Measurements from ENCODE around the gene NEU2. TPM values are rescaled to one million over a fixed set of nuclear protein-coding genes. Genes with fewer than 3 reads are reported as not detected.

Gene NEU2
- total RNA-seq: not detected

DNA sequence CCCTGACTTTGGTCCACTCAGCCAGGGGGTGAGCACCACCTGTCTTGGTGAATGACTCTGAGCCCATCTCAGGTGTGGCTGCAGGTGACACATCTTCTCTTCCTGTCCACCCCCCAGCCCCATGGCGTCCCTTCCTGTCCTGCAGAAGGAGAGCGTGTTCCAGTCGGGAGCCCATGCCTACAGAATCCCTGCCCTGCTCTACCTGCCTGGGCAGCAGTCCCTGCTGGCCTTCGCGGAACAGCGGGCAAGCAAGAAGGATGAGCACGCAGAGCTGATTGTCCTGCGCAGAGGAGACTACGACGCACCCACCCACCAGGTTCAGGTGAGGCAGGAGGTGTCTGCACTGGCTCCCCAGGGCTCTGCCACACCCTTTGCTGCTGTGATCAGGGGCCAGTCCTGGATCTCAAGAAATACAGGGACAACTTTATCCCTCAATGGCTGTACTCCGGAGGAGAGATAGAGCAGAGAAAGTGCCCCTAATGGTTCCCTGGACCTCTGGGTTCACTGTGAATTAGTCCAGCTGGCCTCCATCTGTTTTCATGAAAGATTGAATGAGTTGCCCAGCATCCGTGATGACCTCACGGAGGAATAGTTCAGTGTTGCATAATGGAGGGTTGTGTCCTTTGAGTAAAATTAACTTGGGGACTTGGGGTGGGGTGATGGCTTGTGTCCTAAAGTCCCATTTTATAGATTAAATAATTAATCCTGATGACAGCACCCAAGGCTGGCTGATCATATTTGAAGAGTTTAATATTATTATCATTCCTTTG, at the start of gene NEU2:
Gene NEU2 (plus strand): TSS at position 122 of the 770 bp plus-strand sequence. CDS start 0 bp downstream, at position 122.
- no peak for ATAC-seq
- no peak for TF ChIP-seq POLR2A (IDR thresholded peaks at IDR 0.05)
- TF ChIP-seq, protein P1, sequence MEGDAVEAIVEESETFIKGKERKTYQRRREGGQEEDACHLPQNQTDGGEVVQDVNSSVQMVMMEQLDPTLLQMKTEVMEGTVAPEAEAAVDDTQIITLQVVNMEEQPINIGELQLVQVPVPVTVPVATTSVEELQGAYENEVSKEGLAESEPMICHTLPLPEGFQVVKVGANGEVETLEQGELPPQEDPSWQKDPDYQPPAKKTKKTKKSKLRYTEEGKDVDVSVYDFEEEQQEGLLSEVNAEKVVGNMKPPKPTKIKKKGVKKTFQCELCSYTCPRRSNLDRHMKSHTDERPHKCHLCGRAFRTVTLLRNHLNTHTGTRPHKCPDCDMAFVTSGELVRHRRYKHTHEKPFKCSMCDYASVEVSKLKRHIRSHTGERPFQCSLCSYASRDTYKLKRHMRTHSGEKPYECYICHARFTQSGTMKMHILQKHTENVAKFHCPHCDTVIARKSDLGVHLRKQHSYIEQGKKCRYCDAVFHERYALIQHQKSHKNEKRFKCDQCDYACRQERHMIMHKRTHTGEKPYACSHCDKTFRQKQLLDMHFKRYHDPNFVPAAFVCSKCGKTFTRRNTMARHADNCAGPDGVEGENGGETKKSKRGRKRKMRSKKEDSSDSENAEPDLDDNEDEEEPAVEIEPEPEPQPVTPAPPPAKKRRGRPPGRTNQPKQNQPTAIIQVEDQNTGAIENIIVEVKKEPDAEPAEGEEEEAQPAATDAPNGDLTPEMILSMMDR (IDR thresholded peaks at IDR 0.05 in 4 of 5, conservative IDR thresholded peaks at IDR 0.05 in 1 of 5): no peak
- in situ Hi-C loops (cut with MboI; ENCODE audit: low sequenced_read_pairs in 4 of 4) (loop anchor here in 1 of 4 donors (25.0 kb wide), 1 partner anchor 420 kb away; no protein-coding TSS in a partner anchor), intact Hi-C loops (cut with DNase I; ENCODE audit: low total_unique reads) (no loop called here)
- DNase-seq: no peak
- H3K4me1 ChIP-seq: no peaks in the 10 kb centered on the region
- H3K9me3 ChIP-seq: no peaks in the 10 kb centered on the region
- H3K4me3 ChIP-seq: no peak within 1 kb of the TSS
- H3K36me3 ChIP-seq: no peaks in the 10 kb centered on the region
- H3K27ac ChIP-seq: no peak within 1 kb of the TSS
- H3K27me3 ChIP-seq: no peaks in the 10 kb centered on the region

DNA sequence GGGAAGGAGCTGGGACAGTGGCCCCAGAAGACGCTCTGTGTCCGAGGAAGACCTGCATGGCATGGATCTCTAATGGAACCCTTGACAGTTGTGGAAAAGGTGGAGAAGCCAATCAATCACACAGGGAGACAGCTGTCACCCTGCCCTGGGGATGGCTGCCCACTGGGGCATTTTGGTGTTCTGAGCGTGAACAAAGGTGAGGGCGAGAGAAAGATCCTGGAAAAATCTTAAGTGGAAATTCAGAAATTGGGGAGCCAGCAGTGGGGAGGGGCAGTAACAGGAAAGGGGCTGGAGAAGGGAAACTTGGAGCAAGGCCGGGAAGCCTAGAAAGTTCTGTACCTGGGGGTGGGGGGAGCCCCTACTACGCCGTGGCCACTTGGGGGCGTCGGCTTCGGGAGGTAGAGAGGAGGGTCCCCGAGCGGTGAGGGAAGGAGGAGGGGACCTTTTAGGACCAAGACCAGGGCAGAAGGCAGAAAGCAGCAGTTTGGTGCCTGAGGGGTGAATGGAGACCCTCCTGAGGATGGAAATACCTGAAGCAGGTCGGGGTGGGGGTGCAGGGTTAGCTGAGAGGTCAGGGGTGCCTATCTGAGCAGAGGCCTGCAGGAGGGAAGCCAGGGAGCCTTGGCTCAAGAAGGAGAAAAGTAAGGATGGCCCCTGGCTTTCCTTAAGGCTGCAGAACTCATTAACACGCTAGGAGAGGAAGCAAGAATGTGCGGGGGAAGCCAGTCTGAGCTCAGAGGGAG, 49.4 kb upstream of the NEU2 start:
- Histone ChIP-seq H3K4me3 (no peak overlapping the region), H3K27me3 (peaks cover 0 to 2% (median 2%) of the 10 kb centered on the region in 3 donors), H3K9me3 (no peaks in the 10 kb centered on the region), H3K4me1 (no peaks in the 10 kb centered on the region), H3K36me3 (no peaks in the 10 kb centered on the region), H3K27ac (no peak overlapping the region)
- intact Hi-C loops (cut with DNase I; ENCODE audit: low total_unique reads): no loop called here
- in situ Hi-C loops (cut with MboI; ENCODE audit: low sequenced_read_pairs in 4 of 4): no loop called here
- no peak for ATAC-seq
- no peak for DNase-seq
- no peak for TF ChIP-seq POLR2A (IDR thresholded peaks at IDR 0.05)
- TF ChIP-seq, protein P1 (IDR thresholded peaks at IDR 0.05 in 4 of 5, conservative IDR thresholded peaks at IDR 0.05 in 1 of 5): no peak

DNA sequence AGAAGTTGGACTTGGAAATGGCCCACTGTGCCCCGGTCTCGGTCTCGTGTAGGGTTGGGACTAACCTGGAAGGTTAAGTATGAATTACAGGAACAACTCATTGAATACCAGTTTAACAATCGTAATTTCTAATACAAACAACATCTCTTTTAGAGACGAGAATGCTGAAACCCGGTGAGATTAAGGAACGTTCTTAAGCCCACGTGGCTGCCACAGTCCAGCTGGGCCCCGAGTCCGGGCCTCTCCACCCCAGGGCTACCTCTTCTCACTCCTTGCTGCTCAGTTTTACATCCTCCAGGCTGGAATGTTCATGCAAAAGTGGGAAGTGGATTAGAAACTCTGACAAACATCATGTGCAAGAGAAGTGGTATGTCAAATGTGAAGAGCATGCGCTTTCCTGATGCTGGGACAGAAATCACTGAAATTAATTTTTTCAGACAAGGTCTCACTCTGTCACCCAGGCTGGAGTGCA, 48.8 kb upstream of the NEU2 start:
- Histone ChIP-seq H3K9me3 (no peaks in the 10 kb centered on the region), H3K27ac (no peak overlapping the region), H3K36me3 (no peaks in the 10 kb centered on the region), H3K4me1 (no peaks in the 10 kb centered on the region), H3K27me3 (peaks cover 0 to 2% (median 2%) of the 10 kb centered on the region in 3 donors), H3K4me3 (no peak overlapping the region)
- no peak for TF ChIP-seq POLR2A (IDR thresholded peaks at IDR 0.05)
- TF ChIP-seq, protein P1 (IDR thresholded peaks at IDR 0.05 in 4 of 5, conservative IDR thresholded peaks at IDR 0.05 in 1 of 5): no peak
- DNase-seq (no peak), ATAC-seq (no peak)
- in situ Hi-C loops (cut with MboI; ENCODE audit: low sequenced_read_pairs in 4 of 4): no loop called here
- intact Hi-C loops (cut with DNase I; ENCODE audit: low total_unique reads): no loop called here

DNA sequence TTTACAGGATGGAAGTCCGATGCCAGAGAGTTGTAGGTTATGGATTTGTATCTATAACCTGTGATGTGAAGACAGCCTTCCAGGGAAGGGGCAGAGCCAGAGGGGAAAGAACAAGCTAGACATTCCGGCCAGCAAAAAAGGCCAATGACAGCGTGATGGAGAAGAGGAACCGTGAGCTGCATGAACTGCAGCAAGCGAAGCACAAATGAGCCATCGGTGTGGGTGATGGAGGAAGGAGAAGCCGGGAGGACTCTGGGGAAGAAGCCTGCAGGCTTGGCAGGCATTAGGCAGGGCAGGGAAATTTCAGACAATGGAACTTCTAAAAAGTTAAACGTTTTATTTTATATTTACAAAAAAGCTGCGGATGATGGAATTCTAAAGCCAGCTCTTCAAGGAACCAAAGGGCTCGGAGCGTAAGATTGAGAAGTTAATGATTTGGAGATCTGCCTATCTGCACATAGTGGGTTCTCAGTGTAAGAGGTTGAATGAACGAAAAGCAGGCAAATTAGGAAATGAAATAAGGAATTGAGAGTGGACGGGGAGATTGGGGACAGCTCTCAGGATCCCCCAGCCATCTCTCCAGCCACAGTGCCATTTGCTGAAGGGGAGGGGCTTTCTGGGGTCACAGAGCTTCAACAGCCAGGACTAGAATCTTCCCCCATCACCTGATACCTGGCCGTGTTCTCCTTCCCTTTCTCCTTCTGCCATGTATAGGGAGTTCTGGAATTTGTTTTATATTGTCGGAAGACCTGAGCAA, 47.8 kb upstream of the NEU2 start:
- in situ Hi-C loops (cut with MboI; ENCODE audit: low sequenced_read_pairs in 4 of 4) (no loop called here), intact Hi-C loops (cut with DNase I; ENCODE audit: low total_unique reads) (no loop called here)
- Histone ChIP-seq H3K36me3 (no peaks in the 10 kb centered on the region), H3K9me3 (no peaks in the 10 kb centered on the region), H3K27ac (no peak overlapping the region), H3K4me3 (no peak overlapping the region), H3K27me3 (peaks cover 0 to 2% (median 2%) of the 10 kb centered on the region in 3 donors), H3K4me1 (no peaks in the 10 kb centered on the region)
- ATAC-seq (no peak), DNase-seq (no peak)
- TF ChIP-seq POLR2A (IDR thresholded peaks at IDR 0.05): no peak
- TF ChIP-seq, protein P1 (IDR thresholded peaks at IDR 0.05 in 4 of 5, conservative IDR thresholded peaks at IDR 0.05 in 1 of 5): no peak
